K562 (cell line): ENCODE data around the gene NAPB. TPM values are rescaled to one million over a fixed set of nuclear protein-coding genes. Genes with fewer than 3 reads are reported as not detected.

Source experiments
- ATAC-seq: fragments of 200-7000 bp; cut with Tn5 transposase; 3 replicates; pipeline ENCODE4 v1.9.1; 2020; ENCODE audit warnings: moderate library complexity
- BruUV-seq: library from RNA; stranded (reverse); fragments of 400-500 nt; replicated peaks from 2 replicates; lab custom pipeline; 2021; lab: Mats Ljungman, UMichigan
- CTCF ChIA-PET: fragments of 300-600 bp; formaldehyde crosslinking; extraction: SDS; loops from one replicate; lab custom pipeline; 2021; ENCODE audit warnings: low intra/inter-chr PET ratio; lab: Yijun Ruan, JAX
- POLR2A ChIA-PET: fragments of 300-600, 350-650 bp; sonication (Branson Sonifier 250); formaldehyde crosslinking; extraction: SDS; loops from one replicate; lab custom pipeline; 2021; ENCODE audit warnings: antibody characterized with exemption, inconsistent platforms; lab: Yijun Ruan, JAX
- DNase-seq, 4 experiments: peaks; one replicate each; pipeline versions ENCODE4 v3.0.0 to v3.0.0-alpha.2; 2011 to 2018; ENCODE audit warnings: low spot score in 3 of 4, mixed read lengths in 3 of 4; ENCODE audit errors: extremely low read depth in 1 of 4
- FAIRE-seq: peaks from 2 replicates; lab custom pipeline; 2011; peaks lifted over from hg19 to GRCh38; lab: Jason Lieb, UNC
- H2AFZ ChIP-seq: 2 replicates; pipeline ENCODE4 v1.6.0; 2011; ENCODE audit warnings: low read depth, low read length, control low read depth, inconsistent platforms
- H3K27ac ChIP-seq: fragments of 200-600 bp; 3 replicates; pipeline ENCODE4 v1.8.0; 2011; ENCODE audit warnings: low read depth, mild to moderate bottlenecking, control low read depth, inconsistent platforms, low read length, moderate library complexity, mixed read lengths; ENCODE audit errors: extremely low read depth
- H3K27me3 ChIP-seq, 2 experiments: fragments of 300-600 bp in 1 of 2; 2 replicates in 1 of 2; 3 replicates in 1 of 2; pipeline versions ENCODE4 v1.6.0 to v1.8.0; 2011; ENCODE audit warnings: inconsistent platforms in 2 of 2, low read length in 2 of 2, mild to moderate bottlenecking in 1 of 2, mixed read lengths in 1 of 2, moderate library complexity in 1 of 2; ENCODE audit not compliant: control insufficient read depth in 2 of 2, insufficient read depth in 2 of 2
- H3K36me3 ChIP-seq: fragments of 300-600 bp; 3 replicates; pipeline ENCODE4 v1.8.0; 2011; ENCODE audit warnings: mild to moderate bottlenecking, low read length, inconsistent platforms; ENCODE audit not compliant: control insufficient read depth, insufficient read depth
- H3K4me1 ChIP-seq, 2 experiments: fragments of 200-600 bp in 1 of 2; replicated peaks in 1 of 2; 2 replicates in 1 of 2; 3 replicates in 1 of 2; pipeline versions ENCODE4 v1.5.1 to v1.8.0; 2011; ENCODE audit warnings: inconsistent platforms in 2 of 2, low read length in 2 of 2, mild to moderate bottlenecking in 1 of 2, mixed read lengths in 1 of 2, moderate library complexity in 1 of 2; ENCODE audit not compliant: control insufficient read depth in 2 of 2, insufficient read depth in 2 of 2
- H3K4me2 ChIP-seq: 2 replicates; pipeline ENCODE4 v1.6.1; 2011; ENCODE audit warnings: low read length, control low read depth, inconsistent platforms, mixed read lengths; ENCODE audit not compliant: insufficient read depth
- H3K4me3 ChIP-seq: fragments of 200-600 bp; sonication (generic), shearing (Covaris generic); 2 replicates; pipeline ENCODE4 v1.5.1; 2016; ENCODE audit warnings: control low read depth, inconsistent platforms
- H3K79me2 ChIP-seq: fragments of 200-600 bp; 3 replicates; pipeline ENCODE4 v1.8.0; 2011; ENCODE audit warnings: low read length, inconsistent platforms; ENCODE audit not compliant: control insufficient read depth, insufficient read depth
- H3K9ac ChIP-seq, 2 experiments: 2 replicates each; pipeline versions ENCODE4 v1.6.0 to v1.6.1; 2011; ENCODE audit warnings: low read depth in 2 of 2, low read length in 2 of 2, control low read depth in 1 of 2, inconsistent platforms in 1 of 2, mild to moderate bottlenecking in 1 of 2, mixed read lengths in 1 of 2; ENCODE audit not compliant: insufficient read depth in 1 of 2
- H3K9me1 ChIP-seq: one replicate; pipeline ENCODE4 v1.6.0; 2011; ENCODE audit warnings: inconsistent platforms, mild to moderate bottlenecking, low read length, moderate library complexity; ENCODE audit not compliant: control insufficient read depth, insufficient read depth
- H3K9me3 ChIP-seq: replicated peaks from 2 replicates; pipeline ENCODE4 v1.5.1; 2011; ENCODE audit warnings: low read depth, low read length, inconsistent platforms; ENCODE audit not compliant: control insufficient read depth, insufficient read depth
- H4K20me1 ChIP-seq: replicated peaks from 2 replicates; pipeline ENCODE4 v1.6.1; 2011; ENCODE audit warnings: low read length, inconsistent platforms, mixed read lengths; ENCODE audit not compliant: control insufficient read depth, insufficient read depth
- CHAMP1 ChIP-seq: fragments of 450-650 bp; IDR thresholded peaks from 2 replicates; pipeline ENCODE4 v1.6.1; 2016; ENCODE audit warnings: mild to moderate bottlenecking
- SAFB ChIP-seq: fragments of 200-400 bp; formaldehyde crosslinking; IDR thresholded peaks from 2 replicates; pipeline ENCODE4 v1.6.1; 2017; ENCODE audit warnings: low read depth, low read length, borderline replicate concordance
- SIX5 ChIP-seq, 2 experiments: IDR thresholded peaks; 2 replicates each; pipeline ENCODE4 v1.6.1; 2011; ENCODE audit warnings: low read length in 2 of 2, borderline replicate concordance in 1 of 2, low read depth in 1 of 2, mild to moderate bottlenecking in 1 of 2, moderate library complexity in 1 of 2; ENCODE audit not compliant: insufficient read depth in 1 of 2
- ZBTB7A ChIP-seq: IDR thresholded peaks from 2 replicates; pipeline ENCODE4 v1.6.1; 2011; ENCODE audit warnings: low read depth, mild to moderate bottlenecking, low read length, moderate library complexity, borderline replicate concordance; ENCODE audit not compliant: control insufficient read depth
- ZNF146 ChIP-seq: IDR thresholded peaks from one replicate; pipeline ENCODE4 v1.6.1; 2018; ENCODE audit warnings: missing compliant biosample characterization; ENCODE audit not compliant: unreplicated experiment
- WGBS: fragments of 100-300 bp; shearing (Covaris generic); methylation state at CpG from one replicate; pipeline ENCODE4 v1.1.6; 2016; ENCODE audit warnings: low coverage, mixed read lengths; ENCODE audit not compliant: insufficient coverage; ENCODE audit errors: missing lambda C conversion rate; 5-methylcytosine and 5-hydroxymethylcytosine counted together
- in situ Hi-C: fragments of 300-500 bp; cut with MboI; formaldehyde crosslinking; loops from 4 replicates; pipeline ENCODE4 v1.15.0; 2018; ENCODE audit warnings: inconsistent platforms, mixed read lengths
- intact Hi-C: fragments of 100-400 bp; cut with micrococcal nuclease; formaldehyde crosslinking; loops from 2 replicates; pipeline ENCODE4 v1.14.2; 2022
- polyA plus RNA-seq, 8 experiments: library from polyadenylated mRNA; depleted of rRNA in 4 of 8; stranded (reverse) in 5 of 8; unstranded in 3 of 8; fragments of >200 nt; fragmentation: Nextera tagmentation in 2 of 8; fragmentation: Illumina TruSeq in 1 of 8; extraction: Ambion mirVana in 2 of 8; extraction: Trizol in 1 of 8; gene quantifications; 2 replicates each; pipeline versions ENCODE4 v1.2.1 to v1.2.3, GENCODE V29; 2011 to 2014; ENCODE audit warnings: inconsistent platforms in 1 of 8, missing spikeins in 1 of 8
- total RNA-seq, 7 experiments: library from RNA; depleted of rRNA in 6 of 7; stranded (reverse); fragments of >200 nt in 6 of 7; fragmentation: Illumina TruSeq in 2 of 7; extraction: Trizol in 2 of 7; gene quantifications; 2 replicates each; pipeline versions ENCODE4 v1.2.1 to v1.2.3, GENCODE V29; 2011 to 2021; ENCODE audit warnings: low replicate concordance in 1 of 7

Gene NAPB
- total and polyA plus RNA-seq, 9 of the 15 experiments (the other 6 are each of a cell fraction or from before 2014, with no cell fraction given) = 1.4 to 7.7 (median 5.2) TPM

GRCh38 chr20:23343590-23343989 lies 77.7 kb downstream of the NAPB start:
- ChIA-PET POLR2A (interaction anchor here (0.6 kb wide), 1 partner anchor 82 kb away, joined by 3 read pairs; no protein-coding TSS in a partner anchor), CTCF (no interaction called here)
- Histone ChIP-seq H4K20me1 (no peaks in the 10 kb centered on the region), H3K4me3 (no peak overlapping the region), H3K9ac (no peak overlapping the region), H3K36me3 (no peaks in the 10 kb centered on the region), H3K4me2 (no peak overlapping the region), H2AFZ (no peak overlapping the region), H3K9me3 (no peaks in the 10 kb centered on the region), H3K4me1 (peaks cover 0 to 3% of the 10 kb centered on the region in 2 experiments; a peak in 2 of 5 replicates), H3K27me3 (no peaks in the 10 kb centered on the region), H3K27ac (no peak overlapping the region), H3K79me2 (no peaks in the 10 kb centered on the region), H3K9me1 (no peaks in the 10 kb centered on the region)
- 17% methylated on average over 1 of the region's 1 CpG for WGBS
- DNase-seq = no peak
- BruUV-seq = no TSS peak
- intact Hi-C loops (loop anchor here (5.0 to 10.0 kb wide), 2 partner anchors 106 to 289 kb away; no protein-coding TSS in a partner anchor), in situ Hi-C loops (loop anchor here (10.0 kb wide), 1 partner anchor 289 kb away; no protein-coding TSS in a partner anchor)
- no peak for ATAC-seq
- no peak for FAIRE-seq
- no peak for TF ChIP-seq SAFB
- peak; percentile 63 for TF ChIP-seq ZNF146 (CRISPR knock-in tag)
- no peak for TF ChIP-seq CHAMP1
- TF ChIP-seq ZBTB7A = no peak
- TF ChIP-seq SIX5 (IDR thresholded peaks at IDR 0.05; ENCODE audit: borderline replicate concordance in 1 of 2, insufficient read depth in 1 of 2, low read depth in 1 of 2, low read length in 2 of 2) = no peak
